MM.1S (cell line): ENCODE measurements around the gene MLANA.

Source experiments
- EZH2 ChIP-seq: fragments of 300-600 bp; sonication (generic); optimal IDR thresholded peaks from 2 replicates; pipeline ENCODE3; 2017; ENCODE audit warnings: low read depth, mild to moderate bottlenecking, antibody characterized with exemption, low read length, mixed read lengths
- TF ChIP-seq, protein P1 (sequence below): fragments of 300-600 bp; sonication (generic); IDR thresholded peaks from 2 replicates; pipeline ENCODE4 v1.5.1; 2016; ENCODE audit warnings: antibody characterized with exemption, low read length, mixed read lengths

DNA sequence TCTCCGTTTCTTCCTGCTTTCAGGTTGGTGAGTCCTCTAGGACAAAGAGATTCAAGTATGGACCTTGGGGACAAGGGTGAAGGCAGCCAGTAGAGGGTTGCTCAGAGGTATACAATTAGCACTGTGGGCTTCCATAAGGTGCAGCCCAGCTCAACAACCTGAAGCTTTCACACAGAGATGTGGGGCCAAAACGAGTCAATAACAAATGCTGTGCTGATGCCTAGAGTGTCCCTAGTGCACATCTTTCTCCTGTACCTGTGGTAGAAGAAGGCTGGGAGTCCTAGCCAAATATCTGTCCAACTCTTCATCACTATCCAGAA, 20.7 kb upstream of the MLANA start:
- TF ChIP-seq EZH2 = no peak
- TF ChIP-seq, protein P1, sequence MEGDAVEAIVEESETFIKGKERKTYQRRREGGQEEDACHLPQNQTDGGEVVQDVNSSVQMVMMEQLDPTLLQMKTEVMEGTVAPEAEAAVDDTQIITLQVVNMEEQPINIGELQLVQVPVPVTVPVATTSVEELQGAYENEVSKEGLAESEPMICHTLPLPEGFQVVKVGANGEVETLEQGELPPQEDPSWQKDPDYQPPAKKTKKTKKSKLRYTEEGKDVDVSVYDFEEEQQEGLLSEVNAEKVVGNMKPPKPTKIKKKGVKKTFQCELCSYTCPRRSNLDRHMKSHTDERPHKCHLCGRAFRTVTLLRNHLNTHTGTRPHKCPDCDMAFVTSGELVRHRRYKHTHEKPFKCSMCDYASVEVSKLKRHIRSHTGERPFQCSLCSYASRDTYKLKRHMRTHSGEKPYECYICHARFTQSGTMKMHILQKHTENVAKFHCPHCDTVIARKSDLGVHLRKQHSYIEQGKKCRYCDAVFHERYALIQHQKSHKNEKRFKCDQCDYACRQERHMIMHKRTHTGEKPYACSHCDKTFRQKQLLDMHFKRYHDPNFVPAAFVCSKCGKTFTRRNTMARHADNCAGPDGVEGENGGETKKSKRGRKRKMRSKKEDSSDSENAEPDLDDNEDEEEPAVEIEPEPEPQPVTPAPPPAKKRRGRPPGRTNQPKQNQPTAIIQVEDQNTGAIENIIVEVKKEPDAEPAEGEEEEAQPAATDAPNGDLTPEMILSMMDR = no peak; the same call in 1 of the 2 replicates
